GM08714 (cell line): ENCODE data around the gene TMEM171.

Experiments used
- H3K4me3 ChIP-seq: fragments of 200-500 bp; sonication (Bioruptor generic); 2 replicates; pipeline ENCODE4 v1.5.1; 2014; ENCODE audit warnings: mild to moderate bottlenecking, low read length, inconsistent platforms
- ZNF274 ChIP-seq: IDR thresholded peaks from 2 replicates; pipeline ENCODE4 v1.6.1; 2012; ENCODE audit warnings: mild to moderate bottlenecking, low read depth, low read length

Gene TMEM171

GRCh38 chr5:73152411-73153388, 32.3 kb downstream of the TMEM171 start:
- TF ChIP-seq ZNF274 = no peak

GRCh38 chr5:73153513-73153912, 33.1 kb downstream of the TMEM171 start:
- no peak overlapping the region for H3K4me3 ChIP-seq
- no peak for TF ChIP-seq ZNF274

More at GRCh38 chr5:73152411-73153388, 32.3 kb downstream of the TMEM171 start:
- no peak overlapping the region for H3K4me3 ChIP-seq

- TF ChIP-seq ZNF274 = no peak
- H3K4me3 ChIP-seq = no peak overlapping the region
Measured at GRCh38 chr5:73154208-73155006, 34.0 kb downstream of the TMEM171 start.

GRCh38 chr5:73155271-73156222, 35.2 kb downstream of the TMEM171 start:
- TF ChIP-seq ZNF274 = no peak

GRCh38 chr5:73157414-73158303, 37.3 kb downstream of the TMEM171 start:
- no peak for TF ChIP-seq ZNF274
- no peak overlapping the region for H3K4me3 ChIP-seq

More at GRCh38 chr5:73155271-73156222, 35.2 kb downstream of the TMEM171 start:
- no peak overlapping the region for H3K4me3 ChIP-seq

- TF ChIP-seq ZNF274 = no peak
- no peak overlapping the region for H3K4me3 ChIP-seq
Measured at GRCh38 chr5:73158313-73158712, 37.9 kb downstream of the TMEM171 start.

GRCh38 chr5:73160239-73160671, 39.9 kb downstream of the TMEM171 start:
- no peak overlapping the region for H3K4me3 ChIP-seq

GRCh38 chr5:73170522-73170921, 50.1 kb downstream of the TMEM171 start:
- TF ChIP-seq ZNF274 = no peak

More at GRCh38 chr5:73160239-73160671, 39.9 kb downstream of the TMEM171 start:
- no peak for TF ChIP-seq ZNF274

GRCh38 chr5:73171495-73171894, 51.1 kb downstream of the TMEM171 start:
- no peak for TF ChIP-seq ZNF274
- H3K4me3 ChIP-seq = no peak overlapping the region

More at GRCh38 chr5:73170522-73170921, 50.1 kb downstream of the TMEM171 start:
- no peak overlapping the region for H3K4me3 ChIP-seq

- TF ChIP-seq ZNF274 = no peak
- no peak within 1 kb of the TSS for H3K4me3 ChIP-seq
Measured at GRCh38 chr5:73172951-73173350, 52.6 kb downstream of the TMEM171 start, which contains the start of gene TMEM174. TMEM174 (plus strand) TSS chr5:73173193; CDS start chr5:73173244, 51 bp downstream.

GRCh38 chr5:73174100-73174815, 53.9 kb downstream of the TMEM171 start:
- H3K4me3 ChIP-seq = no peak overlapping the region
- no peak for TF ChIP-seq ZNF274

GRCh38 chr5:73176250-73176649, 55.9 kb downstream of the TMEM171 start:
- H3K4me3 ChIP-seq = no peak overlapping the region
- no peak for TF ChIP-seq ZNF274
